ENCODE measurements around the gene TECPR1. TPM values are rescaled to one million over a fixed set of nuclear protein-coding genes. Genes with fewer than 3 reads are reported as not detected.

Gene TECPR1
- total and polyA plus RNA-seq, 2 of the 8 experiments (the other 6 are each of a cell fraction or from before 2014, with no cell fraction given): 1.3 to 11.1 TPM

GRCh38 chr7:98266840-98267239 lies 14.8 kb upstream of the TECPR1 start:
- Histone ChIP-seq H2BK5ac (ENCODE audit: low read depth, low read length) (no peak overlapping the region), H2BK12ac (ENCODE audit: low read depth, low read length) (no peak overlapping the region), H3K9ac (replicated peaks in 1 of 4; ENCODE audit: extremely low read depth in 1 of 4, low read depth in 3 of 4, low read length in 3 of 4) (no peak overlapping the region), H3K4me3 (ENCODE audit: extremely low read depth in 1 of 4, insufficient read depth in 2 of 4, low read depth in 3 of 4, low read length in 4 of 4) (no peak overlapping the region), H4K91ac (replicated peaks; ENCODE audit: insufficient read length, low read length) (no peak overlapping the region), H3K36me3 (ENCODE audit: control insufficient read depth in 2 of 4, insufficient read depth in 4 of 4, low read length in 3 of 4) (no peaks in the 10 kb centered on the region), H3K27ac (ENCODE audit: low read depth, low read length) (no peak overlapping the region), H3K18ac (ENCODE audit: extremely low read depth, low read length) (no peak overlapping the region), H3K23me2 (ENCODE audit: low read depth, low read length) (no peaks in the 10 kb centered on the region), H2BK120ac (replicated peaks; ENCODE audit: low read depth, low read length) (no peak overlapping the region), H3K79me2 (ENCODE audit: control insufficient read depth in 1 of 2, insufficient read depth in 2 of 2, low read length in 2 of 2) (no peaks in the 10 kb centered on the region), H3K79me1 (ENCODE audit: low read depth, low read length) (no peaks in the 10 kb centered on the region; the same call in 1 of the 2 replicates), H3K4me1 (replicated peaks in 1 of 4; ENCODE audit: control insufficient read depth in 3 of 4, insufficient read depth in 4 of 4, low read length in 3 of 4) (no peaks in the 10 kb centered on the region), H3K9me3 (ENCODE audit: insufficient read depth in 2 of 2, low read depth in 1 of 2, low read length in 1 of 2) (no peaks in the 10 kb centered on the region), H3K27me3 (replicated peaks in 1 of 4; ENCODE audit: control insufficient read depth in 3 of 4, extremely low read depth in 1 of 4, insufficient read depth in 3 of 4, low read length in 3 of 4) (no peaks in the 10 kb centered on the region), H4K20me1 (replicated peaks in 1 of 2; ENCODE audit: control insufficient read depth in 1 of 2, insufficient read depth in 2 of 2, low read length in 2 of 2) (no peaks in the 10 kb centered on the region), H3K56ac (replicated peaks; ENCODE audit: insufficient read length, low read depth, low read length) (no peak overlapping the region), H4K5ac (ENCODE audit: insufficient read length, low read depth, low read length) (no peak overlapping the region), H2BK15ac (ENCODE audit: low read length) (no peak overlapping the region), H3K14ac (ENCODE audit: insufficient read length) (no peak overlapping the region), H2AFZ (ENCODE audit: low read length) (no peak overlapping the region), H3K4me2 (ENCODE audit: insufficient read depth in 1 of 2, low read depth in 2 of 2, low read length in 2 of 2) (no peak overlapping the region), H3K4ac (replicated peaks; ENCODE audit: insufficient read length, low read depth, low read length) (no peak overlapping the region), H3K23ac (ENCODE audit: insufficient read length) (no peak overlapping the region), H2AK5ac (ENCODE audit: low read depth, low read length) (no peak overlapping the region), H4K8ac (ENCODE audit: extremely low read depth, insufficient read depth, low read length) (no peak overlapping the region), H2BK20ac (ENCODE audit: low read length) (no peak overlapping the region)
- CTCF ChIA-PET (ENCODE audit: partially characterized antibody): interaction anchor here (0.7 to 1.7 kb wide), 9 partner anchors 8 to 543 kb away, joined by 3 to 4 read pairs (median 3); no protein-coding TSS in a partner anchor
- 44% methylated on average over 2 of the region's 2 CpGs; no CpG with 5 or more reads in 1 of the 2 experiments for WGBS, 2 experiments (ENCODE audit: extremely low coverage in 1 of 2, insufficient coverage in 1 of 2, insufficient read length in 1 of 2, insufficient replicate concordance in 2 of 2, low coverage in 1 of 2, low lambda C conversion rate in 2 of 2, missing lambda C conversion rate in 1 of 2)
- TF ChIP-seq HDAC6 (IDR thresholded peaks at IDR 0.05; ENCODE audit: low read depth, low read length) (no peak), RXRA (IDR thresholded peaks at IDR 0.05; ENCODE audit: insufficient read depth, low read depth, low read length) (no peak), RAD21 (IDR thresholded peaks at IDR 0.05 in 1 of 2, conservative IDR thresholded peaks at IDR 0.05 in 1 of 2; ENCODE audit: low read depth in 2 of 2, low read length in 2 of 2) (peak; percentile 11 to 30; a peak in 1 of 4 replicates), CEBPB (IDR thresholded peaks at IDR 0.05; ENCODE audit: low read depth, low read length) (peak; percentile 63; the same call in 1 of the 2 replicates), CTCF (IDR thresholded peaks at IDR 0.05; ENCODE audit: control extremely low read depth in 1 of 3, insufficient read depth in 1 of 3, low read depth in 1 of 3, low read length in 3 of 3) (peak; percentile 8 to 16 (median 11); a peak in 2 of 4 replicates), ZNF274 (IDR thresholded peaks at IDR 0.05; ENCODE audit: borderline replicate concordance, extremely low read depth, low read length) (no peak)
- FAIRE-seq (no peak), DNase-seq (ENCODE audit: low read depth in 1 of 2, low spot score in 2 of 2) (no peak)
- POLR2A ChIA-PET (ENCODE audit: partially characterized antibody): interaction anchor here (0.8 to 2.4 kb wide), 3 partner anchors 8 to 32 kb away, joined by 4 to 8 read pairs (median 4); no protein-coding TSS in a partner anchor
